ENCODE measurements around the gene TSSK6. TPM values are rescaled to one million over a fixed set of nuclear protein-coding genes. Genes with fewer than 3 reads are reported as not detected.

The TSSK6 gene
- total and polyA plus RNA-seq, 10 of the 15 experiments (the other 5 are each of a cell fraction or from before 2014, with no cell fraction given): 0.06 to 3.6 (median 0.98) TPM; not detected in 2

DNA sequence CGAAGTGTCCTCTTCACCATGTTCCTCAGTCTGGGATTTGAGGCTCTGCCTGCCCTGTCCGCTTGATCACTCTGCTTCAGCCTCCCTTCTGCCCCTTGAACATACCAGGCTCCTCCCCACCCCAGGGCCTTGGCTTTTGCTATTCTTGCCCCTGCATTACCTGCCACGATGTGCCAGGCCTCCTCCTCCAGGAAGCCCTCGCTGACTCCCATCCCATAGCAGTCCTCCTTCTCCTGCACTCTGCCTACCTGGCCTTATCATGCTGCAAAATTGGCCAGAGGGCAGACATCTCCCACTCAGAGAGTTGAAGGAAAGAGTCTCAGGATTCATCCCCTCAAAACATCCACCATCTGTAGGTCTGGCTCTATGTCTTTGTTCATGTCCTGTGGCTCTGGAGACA lies 15.5 kb upstream of the TSSK6 start (continued):
- no peak for TF ChIP-seq SMAD1 (IDR thresholded peaks at IDR 0.05; ENCODE audit: low read depth, partially characterized antibody)

DNA sequence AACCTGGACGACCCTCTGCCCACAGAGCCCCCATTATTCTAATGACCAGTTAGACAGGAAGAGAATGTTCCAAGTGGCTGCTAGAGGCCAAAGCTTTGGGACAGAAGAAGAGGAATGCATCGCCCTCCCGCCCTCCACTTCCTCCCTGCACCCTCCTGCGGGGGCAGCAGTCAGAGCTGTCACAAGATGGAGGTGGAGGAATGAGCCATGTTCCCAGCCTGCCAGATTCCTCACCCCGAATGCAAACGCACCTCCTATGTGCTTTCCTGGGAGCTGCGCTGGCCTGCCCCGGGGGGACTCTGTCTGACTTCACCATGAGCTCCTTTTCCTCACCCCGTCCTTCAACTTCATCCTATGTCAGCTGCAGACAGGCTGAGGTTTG lies 15.1 kb upstream of the TSSK6 start:
- SMC1A ChIA-PET (ENCODE audit: uncharacterized antibody, unreplicated experiment): no interaction called here
- WGBS (ENCODE audit: insufficient coverage, insufficient replicate concordance, low lambda C conversion rate, missing lambda C conversion rate): 88% methylated on average over 8 of the region's 9 CpGs
- Histone ChIP-seq H3K9me3 (replicated peaks; ENCODE audit: control insufficient read depth, insufficient read depth, low read length) (no peaks in the 10 kb centered on the region), H3K27me3 (replicated peaks in 1 of 2; ENCODE audit: control insufficient read depth in 2 of 2, insufficient read depth in 2 of 2, low read length in 1 of 2) (no peaks in the 10 kb centered on the region), H3K27ac (ENCODE audit: control insufficient read depth, insufficient read depth) (no peak overlapping the region), H4K20me1 (ENCODE audit: control insufficient read depth, insufficient read depth) (no peaks in the 10 kb centered on the region), H3K4me3 (no peak overlapping the region), H3K4me1 (ENCODE audit: control insufficient read depth, insufficient read depth, low read length) (peaks cover 14% of the 10 kb centered on the region), H3K4me2 (ENCODE audit: control insufficient read depth, insufficient read depth) (no peak overlapping the region), H3K36me3 (ENCODE audit: control insufficient read depth in 2 of 2, insufficient read depth in 2 of 2, low read length in 1 of 2) (peaks cover 3 to 23% of the 10 kb centered on the region in 2 experiments), H3K79me2 (ENCODE audit: control insufficient read depth, insufficient read depth, low read length) (peaks cover under 1% of the 10 kb centered on the region; the same call in 1 of the 2 replicates), H3K9ac (ENCODE audit: control insufficient read depth, insufficient read depth, low read length) (no peak overlapping the region), H2AFZ (ENCODE audit: control insufficient read depth, low read depth, low read length) (no peak overlapping the region)
- no TSS peak for BruUV-seq (replicated peaks)
- intact Hi-C loops (cut with micrococcal nuclease; ENCODE audit: unreplicated experiment): no loop called here
- POLR2A ChIA-PET: interaction anchor here (0.6 to 1.5 kb wide), 3 partner anchors 16 to 90 kb away, joined by 3 to 4 read pairs (median 4); no protein-coding TSS in a partner anchor
- no peak for ATAC-seq
- no peak for TF ChIP-seq FOXK2 (IDR thresholded peaks at IDR 0.05)
- no peak for TF ChIP-seq TARDBP (IDR thresholded peaks at IDR 0.05; ENCODE audit: borderline replicate concordance)
- TF ChIP-seq, protein P1, sequence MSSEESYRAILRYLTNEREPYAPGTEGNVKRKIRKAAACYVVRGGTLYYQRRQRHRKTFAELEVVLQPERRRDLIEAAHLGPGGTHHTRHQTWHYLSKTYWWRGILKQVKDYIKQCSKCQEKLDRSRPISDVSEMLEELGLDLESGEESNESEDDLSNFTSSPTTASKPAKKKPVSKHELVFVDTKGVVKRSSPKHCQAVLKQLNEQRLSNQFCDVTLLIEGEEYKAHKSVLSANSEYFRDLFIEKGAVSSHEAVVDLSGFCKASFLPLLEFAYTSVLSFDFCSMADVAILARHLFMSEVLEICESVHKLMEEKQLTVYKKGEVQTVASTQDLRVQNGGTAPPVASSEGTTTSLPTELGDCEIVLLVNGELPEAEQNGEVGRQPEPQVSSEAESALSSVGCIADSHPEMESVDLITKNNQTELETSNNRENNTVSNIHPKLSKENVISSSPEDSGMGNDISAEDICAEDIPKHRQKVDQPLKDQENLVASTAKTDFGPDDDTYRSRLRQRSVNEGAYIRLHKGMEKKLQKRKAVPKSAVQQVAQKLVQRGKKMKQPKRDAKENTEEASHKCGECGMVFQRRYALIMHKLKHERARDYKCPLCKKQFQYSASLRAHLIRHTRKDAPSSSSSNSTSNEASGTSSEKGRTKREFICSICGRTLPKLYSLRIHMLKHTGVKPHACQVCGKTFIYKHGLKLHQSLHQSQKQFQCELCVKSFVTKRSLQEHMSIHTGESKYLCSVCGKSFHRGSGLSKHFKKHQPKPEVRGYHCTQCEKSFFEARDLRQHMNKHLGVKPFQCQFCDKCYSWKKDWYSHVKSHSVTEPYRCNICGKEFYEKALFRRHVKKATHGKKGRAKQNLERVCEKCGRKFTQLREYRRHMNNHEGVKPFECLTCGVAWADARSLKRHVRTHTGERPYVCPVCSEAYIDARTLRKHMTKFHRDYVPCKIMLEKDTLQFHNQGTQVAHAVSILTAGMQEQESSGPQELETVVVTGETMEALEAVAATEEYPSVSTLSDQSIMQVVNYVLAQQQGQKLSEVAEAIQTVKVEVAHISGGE (CRISPR knock-in tag; IDR thresholded peaks at IDR 0.05): no peak
- no peak for TF ChIP-seq SUPT20H (IDR thresholded peaks at IDR 0.05; ENCODE audit: borderline replicate concordance, control insufficient read depth, low read depth, low read length)
- TF ChIP-seq ZSCAN29 (IDR thresholded peaks at IDR 0.05): no peak
- no peak for TF ChIP-seq TCF7 (IDR thresholded peaks at IDR 0.05; ENCODE audit: borderline replicate concordance)
- TF ChIP-seq, protein P2, sequence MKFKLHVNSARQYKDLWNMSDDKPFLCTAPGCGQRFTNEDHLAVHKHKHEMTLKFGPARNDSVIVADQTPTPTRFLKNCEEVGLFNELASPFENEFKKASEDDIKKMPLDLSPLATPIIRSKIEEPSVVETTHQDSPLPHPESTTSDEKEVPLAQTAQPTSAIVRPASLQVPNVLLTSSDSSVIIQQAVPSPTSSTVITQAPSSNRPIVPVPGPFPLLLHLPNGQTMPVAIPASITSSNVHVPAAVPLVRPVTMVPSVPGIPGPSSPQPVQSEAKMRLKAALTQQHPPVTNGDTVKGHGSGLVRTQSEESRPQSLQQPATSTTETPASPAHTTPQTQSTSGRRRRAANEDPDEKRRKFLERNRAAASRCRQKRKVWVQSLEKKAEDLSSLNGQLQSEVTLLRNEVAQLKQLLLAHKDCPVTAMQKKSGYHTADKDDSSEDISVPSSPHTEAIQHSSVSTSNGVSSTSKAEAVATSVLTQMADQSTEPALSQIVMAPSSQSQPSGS (IDR thresholded peaks at IDR 0.05; ENCODE audit: low read length): no peak
- no peak for TF ChIP-seq RFX5 (IDR thresholded peaks at IDR 0.05; ENCODE audit: low read depth, low read length)
- no peak for FAIRE-seq
- CTCF ChIA-PET: interaction anchor here (3.6 kb wide), 1 partner anchor 114 kb away, joined by 38 read pairs; the partner anchor contains the start of gene GMIP
- no peak for DNase-seq (ENCODE audit: low read depth, low spot score)
- in situ Hi-C loops (cut with MboI): loop anchor here (25.0 kb wide), 4 partner anchors 882 to 1507 kb away; partner anchors contain the start of genes ZNF66 and ZNF737
- RAD21 ChIA-PET (ENCODE audit: unreplicated experiment): interaction anchor here (0.8 to 2.7 kb wide), 2 partner anchors 9 to 114 kb away, joined by 5 to 22 read pairs; partner anchors contain the start of gene GMIP

Data from GM12878 (cell line).